NK-92 treated with Interleukin-12 subunit alpha and Interleukin-12 subunit beta, amount 100 ng/mL, for 24 hours (cell line): Measurements from ENCODE around the gene FOXD4L6.
"Not testable (repeated sequence)": the region's sequence is repeated elsewhere in the genome, so short reads cannot be mapped to it uniquely, and the experiment has no call there.

Source experiments
- DNase-seq: peaks from one replicate; lab custom pipeline; 2025; lab: John Stamatoyannopoulos, UW

FOXD4L6 gene

DNA sequence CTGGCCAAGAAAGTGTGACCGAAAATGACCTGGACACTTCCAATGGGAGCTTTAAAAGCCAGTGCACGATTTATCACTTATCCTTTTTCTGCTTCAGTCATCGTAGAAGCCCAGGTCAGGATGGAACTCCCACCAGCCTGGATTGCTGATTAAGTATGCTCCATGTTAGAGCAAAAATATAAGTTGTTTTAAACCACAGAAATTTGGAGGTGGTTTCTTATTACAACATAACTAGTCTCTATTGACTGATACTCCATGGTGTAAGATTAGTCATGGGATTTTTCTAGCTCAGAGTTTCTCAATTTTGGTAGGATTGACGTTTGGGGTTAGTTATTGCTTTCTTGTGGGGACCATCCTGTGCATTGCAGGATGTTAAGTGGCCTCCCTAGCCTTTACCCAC lies 29.7 kb downstream of the FOXD4L6 start:
- not testable (repeated sequence) for DNase-seq

DNA sequence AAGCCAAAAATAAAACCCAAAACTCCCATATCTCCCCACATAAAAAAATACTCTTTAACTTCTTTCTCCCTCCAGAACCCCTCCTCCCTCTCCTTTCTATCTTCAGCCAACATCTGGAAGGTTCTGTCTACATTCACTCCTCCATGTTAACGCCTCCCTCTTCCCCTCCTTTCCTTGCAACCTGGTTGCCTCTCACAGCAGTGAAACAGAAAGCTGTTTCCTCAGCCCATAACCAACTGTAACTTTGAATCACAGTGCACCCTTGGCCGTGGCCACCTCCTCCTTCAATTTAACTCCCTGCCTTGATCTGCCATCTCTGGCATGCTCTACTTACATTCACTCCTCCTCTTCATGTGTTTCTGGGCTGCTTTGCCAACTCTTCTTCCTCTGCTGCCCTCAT lies 33.4 kb downstream of the FOXD4L6 start:
- not testable (repeated sequence) for DNase-seq

DNA sequence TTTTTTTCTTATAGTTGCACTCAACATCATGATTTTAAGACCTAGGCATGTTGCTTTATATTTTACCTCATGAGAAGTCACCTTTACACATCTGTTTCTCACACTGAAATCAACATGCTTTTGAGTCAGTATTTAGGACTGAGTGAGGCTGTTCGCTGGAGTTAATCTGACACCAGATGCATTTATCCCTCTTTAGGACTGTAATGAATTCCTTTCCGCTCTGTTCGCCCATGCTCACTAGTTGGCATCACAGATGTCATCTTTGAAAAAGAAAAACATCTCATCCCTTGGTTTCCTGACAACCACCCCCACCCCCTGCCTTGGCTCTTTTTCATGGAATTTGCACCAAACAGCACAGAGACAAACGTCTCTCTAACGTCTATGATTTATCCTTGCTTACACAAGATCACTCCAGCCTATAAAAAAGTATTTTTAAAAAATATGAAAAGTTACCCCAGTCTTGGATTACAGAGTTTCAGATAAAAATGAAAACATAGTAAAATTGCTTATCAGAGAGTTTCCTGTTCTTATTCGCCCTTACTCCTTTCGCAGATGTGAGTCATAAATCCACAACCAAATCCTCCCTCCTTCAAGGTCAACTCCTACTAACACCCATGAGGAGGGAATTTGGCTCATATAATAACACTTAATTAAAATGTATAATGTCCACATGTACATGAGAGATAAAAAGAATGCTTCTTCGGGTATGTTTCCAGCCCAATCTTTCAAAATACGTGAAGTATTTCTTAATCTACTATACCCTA lies 34.3 kb downstream of the FOXD4L6 start:
- DNase-seq, result not testable (repeated sequence)

DNA sequence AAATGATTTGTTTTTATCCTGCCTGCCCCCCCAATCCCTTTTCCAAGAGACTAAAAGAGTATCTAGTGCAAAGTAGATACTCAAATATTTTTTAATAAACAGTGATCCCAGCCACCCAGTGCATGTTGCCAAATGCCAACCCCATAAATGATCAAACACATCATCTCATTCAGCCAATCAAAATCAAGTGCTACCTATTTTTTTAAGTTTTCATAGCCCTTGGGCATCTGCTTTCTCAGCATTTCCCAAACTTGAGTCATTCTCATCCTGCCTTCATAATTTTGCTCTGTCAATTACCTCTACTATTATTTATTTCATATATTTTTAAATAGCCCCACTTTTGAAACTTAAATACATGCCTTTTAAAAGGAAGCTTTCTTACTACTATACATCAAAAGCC lies 37.6 kb downstream of the FOXD4L6 start:
- not testable (repeated sequence) for DNase-seq

DNA sequence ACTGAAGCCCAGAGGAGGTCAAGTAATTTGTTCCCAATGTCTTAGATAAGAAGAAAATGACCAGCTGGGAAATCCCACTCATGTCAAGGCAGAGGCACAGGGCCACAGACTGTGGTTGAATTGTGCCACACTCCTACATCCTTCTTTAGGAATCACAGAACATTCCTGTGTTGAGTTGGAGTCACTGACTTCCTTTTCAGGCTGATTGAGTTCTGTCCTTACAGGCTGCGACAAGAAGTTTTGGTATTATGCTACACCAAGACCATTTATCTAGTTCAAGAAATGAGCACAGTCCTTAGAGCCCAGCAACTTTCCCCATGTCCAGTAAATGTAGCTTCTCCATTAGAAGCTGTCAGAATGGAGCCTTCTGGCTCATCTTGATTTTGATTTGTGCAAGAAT lies 38.1 kb downstream of the FOXD4L6 start:
- DNase-seq, result not testable (repeated sequence)

DNA sequence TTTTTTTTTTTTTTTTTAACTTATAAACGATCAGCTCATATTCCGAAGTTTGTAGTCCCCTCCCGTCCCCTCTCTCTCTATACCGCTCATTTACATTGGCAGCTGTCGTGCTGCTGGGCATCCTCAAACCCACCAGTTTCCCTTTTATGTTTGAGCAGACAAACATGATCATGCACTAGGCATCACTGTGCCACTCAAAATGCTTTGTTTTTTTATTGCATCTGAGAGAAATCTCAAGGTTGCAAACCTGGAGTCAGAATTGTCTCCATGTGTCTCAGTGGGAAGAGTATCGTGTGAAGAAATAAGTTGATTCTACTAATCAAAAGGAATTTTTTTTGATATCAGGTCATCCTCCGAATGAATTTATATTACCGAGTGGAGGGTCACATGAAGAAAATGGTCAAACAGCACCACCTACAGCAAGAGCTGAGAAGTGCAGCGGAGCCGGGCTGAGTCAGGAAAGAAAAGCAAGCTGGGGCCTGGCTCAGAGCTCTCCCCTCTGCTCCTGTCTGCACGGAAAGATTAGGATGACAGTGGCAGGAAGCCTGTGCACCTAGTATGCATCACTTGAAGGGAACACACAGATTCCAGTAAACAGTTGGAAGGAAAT lies 39.9 kb downstream of the FOXD4L6 start:
- DNase-seq, result not testable (repeated sequence)

DNA sequence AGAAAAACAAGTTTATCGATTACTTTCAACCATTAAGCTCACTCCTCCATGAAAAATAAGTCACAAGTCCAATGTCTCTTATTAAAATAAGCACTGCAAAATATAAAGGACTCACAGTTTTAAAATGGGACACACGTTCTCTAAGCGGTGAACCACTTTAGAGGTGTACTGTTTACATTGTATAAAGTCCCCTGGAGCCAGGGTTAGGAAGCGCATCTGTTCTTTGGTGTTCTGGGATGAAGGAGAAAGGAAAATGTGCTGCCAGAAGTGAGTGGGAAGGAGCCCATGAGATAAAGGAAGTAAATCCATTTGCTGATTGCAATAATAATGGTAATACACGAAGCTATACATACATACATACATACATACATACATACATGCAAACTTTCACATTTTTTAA lies 40.6 kb downstream of the FOXD4L6 start:
- not testable (repeated sequence) for DNase-seq

DNA sequence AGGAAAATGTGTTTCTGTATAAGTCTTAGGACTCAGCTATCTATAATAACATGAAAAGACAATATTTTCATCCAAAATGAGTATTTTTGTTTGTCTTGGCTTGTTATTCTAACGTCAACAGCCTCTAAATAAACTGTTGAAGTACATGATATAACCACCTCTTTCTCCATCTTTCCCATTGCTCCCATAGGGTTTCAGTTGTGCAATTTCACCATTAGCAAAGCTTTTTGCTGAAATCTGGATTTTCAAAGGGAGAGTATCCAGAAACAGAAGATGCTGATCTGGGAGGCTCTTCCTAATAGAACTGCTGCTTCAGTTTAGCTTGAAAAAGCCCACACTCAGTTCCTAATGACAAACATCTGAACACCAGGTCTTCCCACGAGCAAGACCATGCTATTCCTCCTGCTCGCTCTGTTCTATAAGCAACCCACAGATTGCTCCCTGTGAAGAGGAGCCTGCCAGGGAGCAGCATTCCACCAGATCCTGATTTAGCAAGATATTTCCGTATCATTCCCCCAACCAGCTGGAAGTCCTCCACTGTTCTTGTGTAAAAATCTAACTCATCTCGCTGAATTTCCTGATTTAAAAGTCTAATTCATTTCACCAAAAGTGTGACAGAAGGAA lies 41.2 kb downstream of the FOXD4L6 start:
- DNase-seq, result not testable (repeated sequence)

DNA sequence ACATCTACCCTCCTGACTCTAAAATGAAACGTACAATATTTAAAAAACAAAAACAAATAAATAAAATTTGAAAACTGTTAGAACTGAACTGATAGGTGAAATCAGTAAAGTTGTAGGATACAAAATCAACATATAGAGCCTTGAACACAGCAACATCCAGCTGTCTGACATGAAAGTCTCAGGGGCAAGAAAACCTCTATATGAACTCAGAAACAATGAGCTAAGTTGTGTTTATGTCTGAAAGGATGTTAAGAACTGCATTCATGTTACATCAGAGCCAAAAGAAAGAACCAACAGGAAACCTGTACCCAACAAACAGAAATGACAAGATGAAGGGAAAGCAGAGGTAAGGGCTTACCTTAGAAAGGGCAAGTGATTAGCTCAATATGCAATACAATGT lies 41.8 kb downstream of the FOXD4L6 start:
- DNase-seq, result not testable (repeated sequence)

DNA sequence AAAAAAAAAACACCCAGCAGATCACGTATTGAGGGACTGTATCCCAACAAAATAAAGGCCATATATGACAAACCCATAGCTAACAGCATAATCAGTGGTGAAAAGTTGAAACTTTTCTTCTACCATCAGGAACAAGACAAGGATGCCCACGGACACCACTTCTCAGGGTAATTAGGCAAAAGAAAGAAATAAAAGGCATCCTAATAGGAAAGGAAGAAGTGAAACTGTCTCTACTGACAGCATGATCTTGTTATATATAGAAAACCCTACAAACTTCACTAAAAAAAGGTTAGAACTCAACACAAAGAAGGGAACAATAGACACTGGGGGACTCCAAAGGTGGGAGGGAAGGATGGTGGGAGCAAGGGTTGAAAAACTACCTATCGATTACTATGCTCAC lies 42.3 kb downstream of the FOXD4L6 start:
- DNase-seq, result not testable (repeated sequence)

DNA sequence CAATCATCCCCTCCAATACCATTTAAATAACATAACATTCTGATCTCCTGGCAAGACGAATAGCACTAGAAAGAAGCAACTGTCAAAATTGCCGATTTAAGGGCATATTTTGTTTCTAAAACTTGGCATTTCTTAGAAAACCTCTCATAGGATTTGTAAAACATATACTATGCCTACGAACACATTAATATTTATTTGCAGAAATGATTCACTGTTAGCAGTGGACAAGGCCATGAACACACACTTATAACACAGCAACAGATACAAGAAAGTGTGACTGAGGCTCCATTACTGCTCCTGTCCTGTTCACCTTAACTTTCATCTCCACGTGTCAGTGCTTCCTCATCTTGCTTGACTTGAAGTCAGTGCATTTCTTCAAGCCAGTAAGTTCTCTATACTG lies 46.1 kb downstream of the FOXD4L6 start:
- DNase-seq, result not testable (repeated sequence)

DNA sequence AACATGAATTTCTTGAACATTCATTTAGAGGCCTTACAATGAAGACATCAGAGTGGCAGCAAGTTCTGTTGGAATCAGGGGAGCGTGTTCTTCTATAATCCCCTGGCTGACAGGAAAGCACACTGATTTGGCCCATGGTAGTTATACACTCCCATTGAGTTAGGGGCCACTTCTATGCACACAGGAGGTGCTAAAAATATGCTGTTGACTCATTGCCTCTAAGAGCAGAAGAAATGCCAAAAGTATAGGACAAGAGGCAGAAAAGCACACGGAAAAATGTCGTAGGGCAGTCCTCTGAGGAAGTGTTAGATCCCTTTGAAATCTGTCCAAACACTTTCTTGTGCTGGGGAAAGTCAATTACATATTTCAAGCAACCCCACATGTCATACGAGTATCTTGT lies 49.0 kb downstream of the FOXD4L6 start:
- not testable (repeated sequence) for DNase-seq

DNA sequence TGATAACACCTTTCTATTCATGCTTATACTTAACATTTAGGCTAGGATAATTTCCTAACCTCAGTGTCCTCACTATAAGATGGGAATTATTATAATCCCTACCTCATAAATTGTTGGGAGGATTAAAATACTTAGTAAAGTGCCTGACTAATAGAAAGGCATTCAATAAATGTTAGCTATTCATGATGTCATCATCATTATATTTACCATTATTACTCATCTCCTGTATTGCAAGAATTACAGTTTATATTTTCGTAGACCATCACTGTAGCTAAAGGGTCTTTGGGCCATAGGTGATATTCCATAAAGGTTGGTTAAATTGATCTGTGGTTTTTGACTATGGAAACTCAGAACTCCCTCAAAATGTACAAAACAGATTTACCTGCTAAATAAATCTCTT lies 50.9 kb downstream of the FOXD4L6 start:
- not testable (repeated sequence) for DNase-seq
